H9 (cell line): ENCODE data around the gene SLC23A2. TPM values are rescaled to one million over a fixed set of nuclear protein-coding genes. Genes with fewer than 3 reads are reported as not detected.

Source experiments
- DNase-seq: peaks from one replicate; pipeline ENCODE4 v3.0.0-alpha.2; 2017
- H2AFZ ChIP-seq: one replicate; pipeline ENCODE4 v1.6.1; 2013; ENCODE audit warnings: mild to moderate bottlenecking, low read length, control low read depth, moderate library complexity
- H2AK5ac ChIP-seq: 2 replicates; pipeline ENCODE4 v1.6.1; 2013; ENCODE audit warnings: low read length, control low read depth, mixed read lengths; ENCODE audit not compliant: insufficient read length
- H2BK120ac ChIP-seq: one replicate; pipeline ENCODE4 v1.6.1; 2013; ENCODE audit warnings: low read depth, mild to moderate bottlenecking, low read length, control low read depth, inconsistent platforms; ENCODE audit not compliant: poor library complexity, severe bottlenecking
- H2BK12ac ChIP-seq: 2 replicates; pipeline ENCODE4 v1.6.1; 2013; ENCODE audit warnings: low read length, control low read depth, mixed read lengths, low read depth; ENCODE audit not compliant: insufficient read length
- H2BK15ac ChIP-seq: 2 replicates; pipeline ENCODE4 v1.6.1; 2013; ENCODE audit warnings: low read depth, low read length, control low read depth
- H2BK20ac ChIP-seq: one replicate; pipeline ENCODE4 v1.6.1; 2013; ENCODE audit warnings: low read depth, mild to moderate bottlenecking, low read length, control low read depth, inconsistent platforms; ENCODE audit not compliant: poor library complexity, severe bottlenecking
- H2BK5ac ChIP-seq: 2 replicates; pipeline ENCODE4 v1.6.1; 2013; ENCODE audit warnings: low read length, control low read depth, mixed read lengths; ENCODE audit not compliant: insufficient read length
- H3K14ac ChIP-seq: 2 replicates; pipeline ENCODE4 v1.6.1; 2013; ENCODE audit warnings: low read length, control low read depth; ENCODE audit not compliant: insufficient read depth
- H3K18ac ChIP-seq: 2 replicates; pipeline ENCODE4 v1.6.1; 2013; ENCODE audit warnings: low read depth, mild to moderate bottlenecking, mixed read lengths, low read length, control low read depth; ENCODE audit not compliant: insufficient read length
- H3K23ac ChIP-seq: 2 replicates; pipeline ENCODE4 v1.6.1; 2013; ENCODE audit warnings: low read length, control low read depth, mixed read lengths, low read depth; ENCODE audit not compliant: insufficient read length
- H3K23me2 ChIP-seq: 2 replicates; pipeline ENCODE4 v1.6.1; 2013; ENCODE audit warnings: low read depth, mild to moderate bottlenecking, mixed read lengths, low read length, control low read depth; ENCODE audit not compliant: insufficient read length, poor library complexity, severe bottlenecking
- H3K27ac ChIP-seq: 2 replicates; pipeline ENCODE4 v1.5.1; 2013; ENCODE audit warnings: low read length, control low read depth, mixed read lengths, low read depth; ENCODE audit not compliant: insufficient read length
- H3K27me3 ChIP-seq: 2 replicates; pipeline ENCODE4 v1.6.1; 2013; ENCODE audit warnings: low read length, control low read depth, inconsistent platforms; ENCODE audit not compliant: insufficient read depth
- H3K4ac ChIP-seq: 2 replicates; pipeline ENCODE4 v1.6.1; 2013; ENCODE audit warnings: low read depth, mild to moderate bottlenecking, control low read depth, inconsistent platforms, low read length, moderate library complexity
- H3K4me1 ChIP-seq: 2 replicates; pipeline ENCODE4 v1.6.1; 2013; ENCODE audit warnings: low read length, control low read depth, inconsistent platforms; ENCODE audit not compliant: insufficient read depth
- H3K4me2 ChIP-seq: 2 replicates; pipeline ENCODE4 v1.6.1; 2013; ENCODE audit warnings: low read length, control low read depth, mixed read lengths; ENCODE audit not compliant: insufficient read length, insufficient read depth
- H3K56ac ChIP-seq: 2 replicates; pipeline ENCODE4 v1.6.1; 2013; ENCODE audit warnings: low read depth, mild to moderate bottlenecking, mixed read lengths, low read length, control low read depth; ENCODE audit not compliant: insufficient read length
- H3K79me1 ChIP-seq: 2 replicates; pipeline ENCODE4 v1.6.1; 2013; ENCODE audit warnings: low read depth, mild to moderate bottlenecking, moderate library complexity, low read length, control low read depth, inconsistent platforms; ENCODE audit not compliant: insufficient read depth, poor library complexity, severe bottlenecking
- H3K79me2 ChIP-seq: 2 replicates; pipeline ENCODE4 v1.6.1; 2013; ENCODE audit warnings: low read length, control low read depth, inconsistent platforms; ENCODE audit not compliant: insufficient read depth
- H3K9ac ChIP-seq: 2 replicates; pipeline ENCODE4 v1.6.1; 2013; ENCODE audit warnings: low read length, control low read depth, mixed read lengths; ENCODE audit not compliant: insufficient read length; ENCODE audit errors: extremely low read depth
- H3K9me3 ChIP-seq: one replicate; pipeline ENCODE4 v1.6.1; 2013; ENCODE audit warnings: low read depth, low read length, inconsistent platforms; ENCODE audit not compliant: control insufficient read depth
- H3T11ph ChIP-seq: one replicate; pipeline ENCODE4 v1.6.1; 2013; ENCODE audit warnings: mild to moderate bottlenecking, low read length, control low read depth, inconsistent platforms
- H4K20me1 ChIP-seq: one replicate; pipeline ENCODE4 v1.6.1; 2013; ENCODE audit not compliant: control insufficient read depth, insufficient read length, insufficient read depth
- H4K5ac ChIP-seq: 2 replicates; pipeline ENCODE4 v1.6.1; 2013; ENCODE audit warnings: low read depth, mild to moderate bottlenecking, mixed read lengths, low read length, control low read depth; ENCODE audit not compliant: insufficient read length
- H4K8ac ChIP-seq: replicated peaks from 2 replicates; pipeline ENCODE4 v1.6.1; 2013; ENCODE audit warnings: low read length, control low read depth, mixed read lengths, low read depth; ENCODE audit not compliant: insufficient read length
- H4K91ac ChIP-seq: 2 replicates; pipeline ENCODE4 v1.6.1; 2013; ENCODE audit warnings: low read depth, mild to moderate bottlenecking, moderate library complexity, mixed read lengths, low read length, control low read depth; ENCODE audit not compliant: insufficient read length
- H3K27ac Mint-ChIP-seq, 3 experiments: 2 replicates in 2 of 3; 3 replicates in 1 of 3; pipeline ENCODE4 v1.8.0; 2020 to 2021; ENCODE audit warnings: mixed read lengths in 3 of 3, mild to moderate bottlenecking in 1 of 3, moderate library complexity in 1 of 3
- H3K27me3 Mint-ChIP-seq: 2 replicates; pipeline ENCODE4 v1.8.0; 2021; ENCODE audit warnings: low read depth, mild to moderate bottlenecking, moderate library complexity, mixed read lengths
- H3K36me3 Mint-ChIP-seq, 3 experiments: 2 replicates in 2 of 3; 3 replicates in 1 of 3; pipeline ENCODE4 v1.8.0; 2020 to 2021; ENCODE audit warnings: low read depth in 3 of 3, mixed read lengths in 3 of 3; ENCODE audit not compliant: insufficient read depth in 1 of 3
- H3K4me1 Mint-ChIP-seq, 2 experiments: 2 replicates each; pipeline ENCODE4 v1.8.0; 2020; ENCODE audit warnings: mixed read lengths in 2 of 2
- H3K4me3 Mint-ChIP-seq, 2 experiments: 2 replicates in 1 of 2; 3 replicates in 1 of 2; pipeline ENCODE4 v1.8.0; 2020 to 2021; ENCODE audit warnings: mild to moderate bottlenecking in 2 of 2, mixed read lengths in 2 of 2, moderate library complexity in 1 of 2
- H3K9me3 Mint-ChIP-seq, 2 experiments: 2 replicates in 1 of 2; 3 replicates in 1 of 2; pipeline ENCODE4 v1.8.0; 2020; ENCODE audit warnings: mild to moderate bottlenecking in 2 of 2, mixed read lengths in 2 of 2, moderate library complexity in 1 of 2
- WGBS: extraction: QIAGEN DNeasy Blood & Tissue Kit; methylation state at CpG from one replicate; pipeline ENCODE4 v1.1.7; 2013; ENCODE audit warnings: missing lambda C conversion rate, low lambda C conversion rate, mixed read lengths; ENCODE audit not compliant: insufficient read length; ENCODE audit errors: extremely low coverage; 5-methylcytosine and 5-hydroxymethylcytosine counted together
- total RNA-seq: library from RNA; stranded (reverse); gene quantifications from 2 replicates; pipeline ENCODE4 v1.2.1, GENCODE V29; 2021
- TF ChIP-seq, protein P1 (sequence below): fragments of 200-600 bp; sonication (generic); conservative IDR thresholded peaks from 3 replicates; pipeline ENCODE4 v1.8.0; 2021; ENCODE audit warnings: antibody characterized with exemption, mild to moderate bottlenecking

Gene SLC23A2
- total RNA-seq, 1 experiment from 2014 or later: 16.5 TPM

DNA sequence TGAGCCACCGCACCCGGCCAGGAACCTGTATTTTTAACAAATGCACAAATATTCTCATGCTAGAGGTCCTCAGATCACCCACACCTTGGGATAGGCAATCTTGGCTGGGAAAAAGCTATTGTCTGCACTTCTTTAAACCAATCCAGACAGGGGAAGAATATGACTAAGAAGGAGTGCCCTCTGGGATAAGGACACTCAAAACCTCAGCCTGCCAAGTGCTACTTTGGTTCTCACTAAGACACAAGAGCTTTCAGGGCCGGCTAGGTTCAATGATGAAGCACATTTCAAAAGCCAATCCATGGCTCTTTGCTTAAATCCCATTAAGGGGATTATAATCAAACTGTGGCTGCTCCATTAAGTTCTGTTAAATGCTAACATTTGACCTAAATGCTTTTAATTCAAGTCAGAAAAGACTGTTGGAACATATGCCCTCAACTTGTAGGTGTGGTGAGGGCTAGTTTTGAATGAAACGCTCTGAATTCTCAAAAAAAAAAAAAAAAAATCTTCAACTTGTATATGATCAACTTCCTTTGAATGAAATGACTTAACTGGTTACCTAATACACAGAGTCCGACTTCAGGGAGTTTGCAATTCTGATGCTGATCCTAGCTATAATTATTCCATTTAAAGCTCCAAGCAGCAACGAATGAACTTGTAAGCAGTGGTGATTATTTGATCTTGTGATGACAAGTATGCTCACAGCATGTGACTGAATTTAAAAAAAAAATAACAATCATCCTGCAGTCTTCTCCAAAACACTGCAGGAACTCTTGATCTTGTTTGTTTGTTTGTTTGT lies 56.6 kb downstream of the SLC23A2 start:
- no peaks in the 10 kb centered on the region; the same call in 1 of the 2 replicates for H3K4me1 ChIP-seq
- H3K23me2 ChIP-seq: no peaks in the 10 kb centered on the region
- Mint-ChIP-seq H3K4me3 (no peak overlapping the region), H3K27ac (peak overlapping the region in 1 of 3 experiments; percentile 23; a peak in 1 of 7 replicates), H3K27me3 (no peaks in the 10 kb centered on the region), H3K36me3 (no peaks in the 10 kb centered on the region; a peak in 1 of 7 replicates), H3K9me3 (no peaks in the 10 kb centered on the region), H3K4me1 (peaks cover 13 to 16% of the 10 kb centered on the region in 2 experiments)
- no peak overlapping the region for H3K4ac ChIP-seq
- no peaks in the 10 kb centered on the region for H3K79me1 ChIP-seq
- WGBS: no CpG with 5 or more reads among the region's 6 CpGs
- TF ChIP-seq, protein P1, sequence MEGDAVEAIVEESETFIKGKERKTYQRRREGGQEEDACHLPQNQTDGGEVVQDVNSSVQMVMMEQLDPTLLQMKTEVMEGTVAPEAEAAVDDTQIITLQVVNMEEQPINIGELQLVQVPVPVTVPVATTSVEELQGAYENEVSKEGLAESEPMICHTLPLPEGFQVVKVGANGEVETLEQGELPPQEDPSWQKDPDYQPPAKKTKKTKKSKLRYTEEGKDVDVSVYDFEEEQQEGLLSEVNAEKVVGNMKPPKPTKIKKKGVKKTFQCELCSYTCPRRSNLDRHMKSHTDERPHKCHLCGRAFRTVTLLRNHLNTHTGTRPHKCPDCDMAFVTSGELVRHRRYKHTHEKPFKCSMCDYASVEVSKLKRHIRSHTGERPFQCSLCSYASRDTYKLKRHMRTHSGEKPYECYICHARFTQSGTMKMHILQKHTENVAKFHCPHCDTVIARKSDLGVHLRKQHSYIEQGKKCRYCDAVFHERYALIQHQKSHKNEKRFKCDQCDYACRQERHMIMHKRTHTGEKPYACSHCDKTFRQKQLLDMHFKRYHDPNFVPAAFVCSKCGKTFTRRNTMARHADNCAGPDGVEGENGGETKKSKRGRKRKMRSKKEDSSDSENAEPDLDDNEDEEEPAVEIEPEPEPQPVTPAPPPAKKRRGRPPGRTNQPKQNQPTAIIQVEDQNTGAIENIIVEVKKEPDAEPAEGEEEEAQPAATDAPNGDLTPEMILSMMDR: no peak
- no peak overlapping the region for H3K18ac ChIP-seq
- H3K79me2 ChIP-seq: no peaks in the 10 kb centered on the region
- H3K27ac ChIP-seq: no peak overlapping the region
- H3K23ac ChIP-seq: no peak overlapping the region
- H3K4me2 ChIP-seq: no peak overlapping the region
- no peak overlapping the region for H2AFZ ChIP-seq
- no peak overlapping the region for H2AK5ac ChIP-seq
- H3K14ac ChIP-seq: no peak overlapping the region
- no peak overlapping the region for H2BK12ac ChIP-seq
- H2BK5ac ChIP-seq: no peak overlapping the region
- no peaks in the 10 kb centered on the region for H3K27me3 ChIP-seq
- no peaks in the 10 kb centered on the region for H4K20me1 ChIP-seq
- H3K9ac ChIP-seq: no peak overlapping the region
- no peak overlapping the region for H3T11ph ChIP-seq
- no peak overlapping the region for H4K5ac ChIP-seq
- no peak overlapping the region for H2BK15ac ChIP-seq
- no peak for DNase-seq
- no peak overlapping the region for H2BK120ac ChIP-seq
- no peak overlapping the region for H3K56ac ChIP-seq
- H4K91ac ChIP-seq: no peak overlapping the region
- H2BK20ac ChIP-seq: no peak overlapping the region
- no peak overlapping the region for H4K8ac ChIP-seq
- H3K9me3 ChIP-seq: no peaks in the 10 kb centered on the region
